Endothelial cell (in vitro differentiated cells): ENCODE results near the gene ARHGEF3. TPM values are rescaled to one million over a fixed set of nuclear protein-coding genes. Genes with fewer than 3 reads are reported as not detected.

ENCODE experiments used
- DNase-seq: peaks from one replicate; pipeline ENCODE4 v3.0.0; 2021; ENCODE audit warnings: low spot score
- H3K27ac Mint-ChIP-seq: one replicate; pipeline ENCODE4 v1.8.0; 2021; ENCODE audit warnings: mixed read lengths, inconsistent platforms; ENCODE audit not compliant: unreplicated experiment
- H3K27me3 Mint-ChIP-seq: one replicate; pipeline ENCODE4 v1.8.0; 2021; ENCODE audit warnings: mild to moderate bottlenecking, moderate library complexity, mixed read lengths, inconsistent platforms; ENCODE audit not compliant: unreplicated experiment
- H3K36me3 Mint-ChIP-seq: one replicate; pipeline ENCODE4 v1.8.0; 2021; ENCODE audit warnings: mild to moderate bottlenecking, low read depth, mixed read lengths, inconsistent platforms; ENCODE audit not compliant: unreplicated experiment
- H3K4me1 Mint-ChIP-seq: one replicate; pipeline ENCODE4 v1.8.0; 2021; ENCODE audit warnings: mild to moderate bottlenecking, mixed read lengths, inconsistent platforms; ENCODE audit not compliant: unreplicated experiment
- H3K4me3 Mint-ChIP-seq: one replicate; pipeline ENCODE4 v1.8.0; 2021; ENCODE audit warnings: mild to moderate bottlenecking, mixed read lengths, inconsistent platforms; ENCODE audit not compliant: unreplicated experiment
- H3K9me3 Mint-ChIP-seq: one replicate; pipeline ENCODE4 v1.8.0; 2021; ENCODE audit warnings: mixed read lengths, inconsistent platforms; ENCODE audit not compliant: unreplicated experiment
- total RNA-seq: library from RNA; stranded (reverse); fragmentation: NEBNext Ultra II Directional; extraction: Animal tissue kit (Norgen Biotek cat#: 25700); gene quantifications from one replicate; pipeline ENCODE4 v1.2.1, GENCODE V29; 2021; ENCODE audit not compliant: unreplicated experiment
- TF ChIP-seq, protein P1 (sequence below): fragments of 200-600 bp; sonication (generic); IDR thresholded peaks from one replicate; pipeline ENCODE4 v1.5.0; 2021; ENCODE audit warnings: antibody characterized with exemption; ENCODE audit not compliant: unreplicated experiment

The ARHGEF3 gene
- total RNA-seq, 1 donor from 2014 or later, result 4.0 TPM

DNA sequence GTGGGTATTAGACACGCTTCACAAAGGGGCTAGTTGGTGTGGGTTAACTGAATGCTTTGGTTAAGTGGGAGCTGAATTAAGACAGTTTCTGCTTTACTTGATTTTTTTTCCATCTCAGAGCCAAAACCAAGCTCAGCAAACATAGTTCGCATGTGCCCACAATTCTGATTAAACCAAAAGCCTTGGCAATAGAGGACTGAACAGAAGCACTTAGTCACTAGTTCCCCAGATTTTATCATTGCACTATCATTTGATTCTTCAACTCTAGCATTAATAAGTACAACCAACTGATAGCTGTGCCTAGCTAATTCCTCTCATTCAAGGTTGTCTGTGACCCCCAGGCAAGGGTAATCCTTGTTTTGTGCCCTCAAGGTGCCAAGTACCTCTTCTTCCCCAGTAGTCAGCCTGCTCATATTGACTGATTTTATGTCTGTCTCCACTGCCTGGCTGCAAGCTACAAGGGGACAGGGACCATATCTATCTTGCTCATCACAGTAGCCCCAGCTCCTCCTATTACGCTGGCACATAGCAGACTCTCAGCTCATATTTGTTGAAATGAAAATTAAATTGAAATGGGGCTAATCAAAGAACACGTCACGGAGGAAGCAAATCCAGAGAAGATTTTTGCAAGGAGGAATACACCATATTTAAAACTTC is 9.9 kb upstream of the ARHGEF3 start:
- no peak overlapping the region for H3K27ac Mint-ChIP-seq
- peaks cover 9% of the 10 kb centered on the region for H3K4me1 Mint-ChIP-seq

DNA sequence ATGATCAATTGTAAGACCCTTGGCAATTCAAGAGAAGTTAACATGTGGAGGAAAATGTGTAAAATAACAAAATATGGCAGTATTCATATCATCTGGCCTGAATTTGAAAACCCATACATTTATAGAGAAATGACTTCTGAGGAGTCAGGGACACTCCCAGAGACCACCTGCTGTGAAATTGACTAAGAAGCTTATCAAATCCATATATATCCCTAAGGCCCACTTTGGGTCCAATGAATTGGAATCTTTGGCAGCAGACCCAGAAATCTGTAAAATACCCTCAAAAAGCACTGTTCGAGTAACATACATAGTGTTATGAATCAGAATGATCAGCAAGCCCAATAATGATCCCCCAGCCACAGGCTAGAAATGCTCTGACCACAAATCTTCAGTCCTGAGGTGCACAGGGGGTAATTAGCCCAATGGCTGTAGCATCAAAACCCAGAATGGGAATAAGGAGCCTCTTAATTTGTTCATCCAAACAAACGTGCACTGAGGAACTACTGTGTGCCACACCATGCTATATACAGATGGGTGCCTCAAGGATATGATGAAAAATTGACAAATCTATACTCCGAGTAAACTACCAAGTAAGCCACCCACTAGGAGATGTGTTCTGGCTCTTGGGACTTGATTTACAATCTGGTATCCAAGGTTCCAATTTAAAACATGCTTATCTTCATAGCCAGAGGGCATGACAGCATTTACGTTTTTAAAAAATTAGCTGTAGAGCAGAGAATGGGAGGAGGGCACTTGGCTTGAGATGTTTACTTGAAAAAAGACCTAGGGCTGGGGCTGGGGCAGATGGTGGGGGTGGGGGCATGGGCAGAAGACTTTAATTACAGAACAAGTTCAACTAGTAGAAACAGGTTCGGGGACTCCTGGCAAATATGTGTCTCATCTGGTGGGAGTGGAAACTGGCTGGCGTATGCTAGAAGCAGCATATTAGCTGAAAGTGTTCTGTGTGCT is 9.1 kb upstream of the ARHGEF3 start:
- Mint-ChIP-seq H3K27ac (no peak overlapping the region), H3K36me3 (no peaks in the 10 kb centered on the region), H3K4me3 (no peak overlapping the region), H3K9me3 (no peaks in the 10 kb centered on the region), H3K4me1 (peaks cover 9% of the 10 kb centered on the region), H3K27me3 (no peaks in the 10 kb centered on the region)
- DNase-seq, result no peak
- TF ChIP-seq, protein P1, sequence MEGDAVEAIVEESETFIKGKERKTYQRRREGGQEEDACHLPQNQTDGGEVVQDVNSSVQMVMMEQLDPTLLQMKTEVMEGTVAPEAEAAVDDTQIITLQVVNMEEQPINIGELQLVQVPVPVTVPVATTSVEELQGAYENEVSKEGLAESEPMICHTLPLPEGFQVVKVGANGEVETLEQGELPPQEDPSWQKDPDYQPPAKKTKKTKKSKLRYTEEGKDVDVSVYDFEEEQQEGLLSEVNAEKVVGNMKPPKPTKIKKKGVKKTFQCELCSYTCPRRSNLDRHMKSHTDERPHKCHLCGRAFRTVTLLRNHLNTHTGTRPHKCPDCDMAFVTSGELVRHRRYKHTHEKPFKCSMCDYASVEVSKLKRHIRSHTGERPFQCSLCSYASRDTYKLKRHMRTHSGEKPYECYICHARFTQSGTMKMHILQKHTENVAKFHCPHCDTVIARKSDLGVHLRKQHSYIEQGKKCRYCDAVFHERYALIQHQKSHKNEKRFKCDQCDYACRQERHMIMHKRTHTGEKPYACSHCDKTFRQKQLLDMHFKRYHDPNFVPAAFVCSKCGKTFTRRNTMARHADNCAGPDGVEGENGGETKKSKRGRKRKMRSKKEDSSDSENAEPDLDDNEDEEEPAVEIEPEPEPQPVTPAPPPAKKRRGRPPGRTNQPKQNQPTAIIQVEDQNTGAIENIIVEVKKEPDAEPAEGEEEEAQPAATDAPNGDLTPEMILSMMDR, result no peak

More for the DNA sequence above, 9.9 kb upstream of the ARHGEF3 start:
- DNase-seq, result no peak
- no peak overlapping the region for H3K4me3 Mint-ChIP-seq
- H3K9me3 Mint-ChIP-seq, result no peaks in the 10 kb centered on the region
- no peaks in the 10 kb centered on the region for H3K36me3 Mint-ChIP-seq
- TF ChIP-seq, protein P1, result no peak
- no peaks in the 10 kb centered on the region for H3K27me3 Mint-ChIP-seq

DNA sequence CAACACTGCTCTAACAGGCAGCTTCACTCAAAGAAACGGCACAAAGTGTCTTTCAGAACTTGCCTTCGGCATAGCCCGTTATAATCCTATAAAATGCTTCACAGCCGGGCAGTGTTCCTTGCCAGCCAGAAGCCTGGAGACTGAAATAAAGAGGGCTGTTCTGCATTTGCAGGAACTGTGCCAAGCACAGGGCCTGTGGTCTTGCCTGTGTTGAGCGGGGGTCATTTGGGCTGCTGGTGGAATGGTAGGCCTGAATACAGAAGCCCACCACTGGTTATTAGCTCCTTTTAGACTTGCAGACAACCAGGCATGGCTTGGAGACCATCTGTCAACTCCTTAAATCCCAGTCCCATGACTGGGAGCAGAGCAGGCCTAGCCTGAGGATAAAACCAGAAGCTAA is 4.7 kb upstream of the ARHGEF3 start:
- TF ChIP-seq, protein P1, result no peak
- Mint-ChIP-seq H3K27me3 (peaks cover 3% of the 10 kb centered on the region), H3K4me3 (no peak overlapping the region), H3K36me3 (no peaks in the 10 kb centered on the region), H3K27ac (no peak overlapping the region), H3K4me1 (peaks cover 2% of the 10 kb centered on the region), H3K9me3 (no peaks in the 10 kb centered on the region)
- DNase-seq, result no peak

DNA sequence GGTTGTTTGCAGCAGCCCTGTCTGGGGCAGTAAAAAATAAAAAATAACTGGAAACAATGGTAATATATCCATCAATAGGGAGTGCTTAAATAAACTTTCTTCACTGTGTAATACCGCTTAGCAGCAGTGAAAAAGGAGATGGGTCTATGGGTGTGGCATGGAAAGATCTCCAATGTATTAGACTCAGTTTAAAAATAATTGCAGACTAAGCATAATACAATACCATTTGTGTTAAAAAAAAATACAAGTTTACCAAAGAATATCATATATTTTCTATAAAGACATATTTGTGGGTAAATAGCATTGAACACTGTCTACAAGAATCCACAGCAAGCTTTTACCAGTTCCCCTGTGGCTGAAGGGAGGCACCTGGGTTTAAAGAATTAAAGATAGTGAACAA is 1.0 kb upstream of the ARHGEF3 start:
- TF ChIP-seq, protein P1, result no peak

DNA sequence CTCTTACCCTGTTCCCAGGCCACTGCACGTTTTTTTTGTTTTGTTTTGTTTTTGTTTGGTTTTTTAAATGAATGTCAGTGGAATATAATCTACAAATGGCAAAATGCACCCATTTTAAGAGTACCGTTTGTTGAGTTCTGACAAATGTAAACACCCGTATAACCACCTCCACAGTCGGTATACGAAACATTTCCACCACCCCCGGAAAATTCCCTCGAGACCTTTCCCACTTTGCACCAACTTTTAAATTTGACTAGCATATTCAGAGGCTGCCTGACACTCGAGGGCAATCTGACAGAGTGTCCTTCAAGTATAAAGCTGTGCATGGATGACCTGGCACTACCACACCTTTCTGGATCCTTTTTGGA is 613 bp upstream of the ARHGEF3 start:
- Mint-ChIP-seq H3K4me3 (peak overlapping the region; percentile 23), H3K27ac (no peak overlapping the region), H3K27me3 (peaks cover 3% of the 10 kb centered on the region), H3K36me3 (no peaks in the 10 kb centered on the region), H3K9me3 (no peaks in the 10 kb centered on the region), H3K4me1 (peaks cover 4% of the 10 kb centered on the region)
- TF ChIP-seq, protein P1, result no peak
- no peak for DNase-seq

More for the DNA sequence above, 1.0 kb upstream of the ARHGEF3 start:
- peaks cover 4% of the 10 kb centered on the region for H3K4me1 Mint-ChIP-seq
- H3K27ac Mint-ChIP-seq, result no peak overlapping the region
- no peaks in the 10 kb centered on the region for H3K9me3 Mint-ChIP-seq
- no peak overlapping the region for H3K4me3 Mint-ChIP-seq
- no peaks in the 10 kb centered on the region for H3K36me3 Mint-ChIP-seq
- DNase-seq, result no peak
- H3K27me3 Mint-ChIP-seq, result peaks cover 3% of the 10 kb centered on the region
